Measurements from ENCODE around the gene ZBTB25. TPM values are rescaled to one million over a fixed set of nuclear protein-coding genes. Genes with fewer than 3 reads are reported as not detected.

Gene ZBTB25
- total and polyA plus RNA-seq, 4 donors: 13.3 to 18.2 (median 16.3) TPM

DNA sequence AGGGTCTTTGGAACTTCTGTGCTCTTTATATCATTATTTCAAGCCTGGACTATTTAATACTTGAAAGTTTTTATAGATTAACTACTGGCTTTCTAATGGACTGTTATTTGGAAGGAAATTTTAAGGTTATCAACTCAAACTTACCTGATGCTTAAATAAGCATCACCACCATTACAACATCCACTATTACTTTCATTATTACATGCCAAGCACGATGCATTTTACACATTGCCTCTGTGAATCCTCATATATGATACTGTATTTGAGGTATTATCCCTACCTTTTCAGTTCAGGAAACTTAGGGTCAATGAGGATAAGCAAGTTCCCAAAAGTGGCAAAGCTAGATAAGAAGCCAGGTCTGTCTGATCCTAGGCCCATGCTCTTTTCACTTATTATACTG lies 13.3 kb upstream of the ZBTB25 start:
- Histone ChIP-seq H3K36me3 (ENCODE audit: control insufficient read depth, insufficient read depth, low read length) (no peaks in the 10 kb centered on the region), H3K9me3 (ENCODE audit: control insufficient read depth, insufficient read depth, low read length) (no peaks in the 10 kb centered on the region), H3K27ac (ENCODE audit: low read depth, low read length) (no peak overlapping the region), H3K27me3 (ENCODE audit: control insufficient read depth, insufficient read depth, low read length) (no peaks in the 10 kb centered on the region), H3K4me3 (ENCODE audit: low read depth, low read length) (no peak overlapping the region), H3K4me1 (ENCODE audit: control insufficient read depth, insufficient read depth, low read length) (no peaks in the 10 kb centered on the region)
- DNase-seq (ENCODE audit: low read depth in 4 of 6, low spot score in 6 of 6): no peak
- WGBS (ENCODE audit: insufficient coverage): no CpG with 5 or more reads among the region's 1 CpG

DNA sequence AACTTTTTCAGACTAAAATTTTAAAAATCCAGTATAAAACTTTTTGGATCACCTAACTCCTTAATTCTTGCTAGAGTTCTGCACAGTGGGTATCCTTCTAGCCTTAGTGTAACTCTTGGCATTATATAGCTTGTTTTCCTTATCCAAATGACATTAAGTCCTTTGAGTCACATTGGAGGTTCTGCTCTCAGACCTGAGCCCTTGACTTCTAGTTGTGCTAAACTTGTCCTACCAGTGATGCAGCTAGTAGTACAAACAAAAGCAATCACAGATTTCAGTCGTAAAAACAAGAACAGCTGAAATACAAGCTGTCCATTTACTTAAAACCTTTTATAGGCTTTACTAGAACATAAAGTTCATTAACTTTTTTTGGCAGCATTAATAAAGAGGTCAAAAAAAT lies 11.4 kb upstream of the ZBTB25 start:
- 60% methylated on average over 1 of the region's 1 CpG for WGBS (ENCODE audit: insufficient coverage)
- Histone ChIP-seq H3K27me3 (ENCODE audit: control insufficient read depth, insufficient read depth, low read length) (no peaks in the 10 kb centered on the region), H3K4me1 (ENCODE audit: control insufficient read depth, insufficient read depth, low read length) (no peaks in the 10 kb centered on the region), H3K4me3 (ENCODE audit: low read depth, low read length) (no peak overlapping the region), H3K36me3 (ENCODE audit: control insufficient read depth, insufficient read depth, low read length) (no peaks in the 10 kb centered on the region), H3K9me3 (ENCODE audit: control insufficient read depth, insufficient read depth, low read length) (no peaks in the 10 kb centered on the region), H3K27ac (ENCODE audit: low read depth, low read length) (no peak overlapping the region)
- DNase-seq (ENCODE audit: low read depth in 4 of 6, low spot score in 6 of 6): no peak

DNA sequence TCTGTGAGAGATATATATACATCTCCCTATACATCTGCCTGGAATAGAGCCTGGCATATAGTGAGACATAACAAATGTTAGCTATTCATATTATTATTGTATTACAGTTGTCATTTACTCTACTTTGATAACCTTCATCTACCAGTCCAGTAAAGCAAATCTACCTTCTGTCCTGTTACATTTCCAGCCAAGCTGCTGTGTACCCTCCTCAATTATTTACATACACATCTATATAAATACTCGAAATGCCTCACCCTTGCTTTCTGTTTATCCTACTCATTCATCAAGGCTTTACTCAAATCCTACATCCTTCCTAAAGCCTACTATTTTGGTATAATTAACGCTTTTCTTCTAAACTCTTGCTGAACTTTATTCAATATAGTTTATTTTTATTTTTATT lies 9.6 kb upstream of the ZBTB25 start:
- H3K27me3 ChIP-seq (ENCODE audit: control insufficient read depth, insufficient read depth, low read length): no peaks in the 10 kb centered on the region
- H3K4me3 ChIP-seq (ENCODE audit: low read depth, low read length): no peak overlapping the region
- no peaks in the 10 kb centered on the region for H3K9me3 ChIP-seq (ENCODE audit: control insufficient read depth, insufficient read depth, low read length)
- 100% methylated on average over 1 of the region's 2 CpGs for WGBS (ENCODE audit: insufficient coverage)
- no peaks in the 10 kb centered on the region for H3K36me3 ChIP-seq (ENCODE audit: control insufficient read depth, insufficient read depth, low read length)
- no peaks in the 10 kb centered on the region for H3K4me1 ChIP-seq (ENCODE audit: control insufficient read depth, insufficient read depth, low read length)
- no peak for DNase-seq (ENCODE audit: low read depth in 4 of 6, low spot score in 6 of 6)
- no peak overlapping the region for H3K27ac ChIP-seq (ENCODE audit: low read depth, low read length)

DNA sequence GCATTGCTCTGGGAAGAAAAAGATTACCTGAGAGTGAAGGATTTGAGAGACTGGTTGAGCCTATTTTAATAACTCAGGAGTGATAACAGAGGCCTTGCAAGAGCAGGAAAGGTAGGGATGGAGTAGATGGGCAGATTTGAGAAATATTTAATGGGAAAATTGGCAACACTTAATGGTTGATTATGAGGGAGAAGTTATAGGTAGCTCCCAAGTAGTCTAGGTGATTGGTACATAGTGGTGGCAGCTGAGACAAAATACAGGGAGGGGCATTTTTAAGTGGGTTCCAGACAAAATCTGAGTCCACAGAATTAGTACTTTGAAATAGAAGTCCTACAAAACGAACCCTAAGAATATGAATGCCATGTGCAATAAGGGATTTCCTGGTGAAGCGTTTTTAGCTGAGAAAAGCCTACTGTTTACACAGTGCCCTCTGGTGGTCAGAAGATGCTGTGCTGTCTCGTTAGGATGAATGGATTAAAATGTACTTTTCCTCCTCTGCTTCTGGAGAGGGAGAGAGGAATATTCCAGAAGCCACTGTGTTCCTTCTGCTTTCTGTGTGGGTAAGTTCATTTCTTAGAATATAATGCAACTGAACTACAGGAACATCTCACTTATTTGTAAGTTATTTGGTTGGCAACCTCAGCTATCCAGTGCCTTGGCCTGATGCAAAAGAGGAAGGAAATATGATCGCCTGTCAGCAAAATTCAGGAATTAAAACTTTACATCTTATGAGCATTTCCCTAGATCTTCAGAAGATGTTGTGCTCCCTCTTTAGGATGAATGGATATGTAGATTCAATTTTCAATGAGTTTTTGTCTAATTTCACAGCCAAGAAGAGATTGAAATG lies 7.4 kb upstream of the ZBTB25 start:
- DNase-seq (ENCODE audit: low read depth in 4 of 6, low spot score in 6 of 6): peak; percentile 31 to 89 (median 54)
- H3K36me3 ChIP-seq (ENCODE audit: control insufficient read depth, insufficient read depth, low read length): no peaks in the 10 kb centered on the region
- H3K9me3 ChIP-seq (ENCODE audit: control insufficient read depth, insufficient read depth, low read length): no peaks in the 10 kb centered on the region
- no CpG with 5 or more reads among the region's 4 CpGs for WGBS (ENCODE audit: insufficient coverage)
- H3K4me3 ChIP-seq (ENCODE audit: low read depth, low read length): no peak overlapping the region
- peaks cover 4% of the 10 kb centered on the region for H3K4me1 ChIP-seq (ENCODE audit: control insufficient read depth, insufficient read depth, low read length)
- no peak overlapping the region for H3K27ac ChIP-seq (ENCODE audit: low read depth, low read length)
- H3K27me3 ChIP-seq (ENCODE audit: control insufficient read depth, insufficient read depth, low read length): no peaks in the 10 kb centered on the region

DNA sequence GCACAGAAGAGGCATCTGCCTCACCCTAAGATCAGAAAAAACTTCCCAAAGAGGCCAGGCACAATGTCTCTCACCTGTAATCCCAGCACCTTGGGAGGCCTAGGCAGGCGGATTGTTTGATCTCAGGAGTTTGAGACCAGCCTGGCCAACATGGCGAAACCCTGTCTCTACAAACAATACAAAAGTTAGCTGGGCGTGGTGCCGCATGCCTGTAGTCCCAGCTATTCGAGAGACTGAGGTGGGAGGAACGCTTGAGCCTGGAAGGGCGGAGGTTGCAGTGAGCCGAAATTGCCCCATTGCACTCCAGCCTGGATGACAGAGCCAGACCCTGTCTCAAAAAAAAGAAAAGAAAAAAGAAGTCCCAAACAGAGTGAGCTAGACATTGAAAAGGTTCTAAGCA lies 5.4 kb upstream of the ZBTB25 start:
- Histone ChIP-seq H3K36me3 (ENCODE audit: control insufficient read depth, insufficient read depth, low read length) (no peaks in the 10 kb centered on the region), H3K27ac (ENCODE audit: low read depth, low read length) (no peak overlapping the region), H3K4me3 (ENCODE audit: low read depth, low read length) (no peak overlapping the region), H3K9me3 (ENCODE audit: control insufficient read depth, insufficient read depth, low read length) (no peaks in the 10 kb centered on the region), H3K4me1 (ENCODE audit: control insufficient read depth, insufficient read depth, low read length) (peaks cover 5% of the 10 kb centered on the region), H3K27me3 (ENCODE audit: control insufficient read depth, insufficient read depth, low read length) (no peaks in the 10 kb centered on the region)
- 88% methylated on average over 7 of the region's 8 CpGs for WGBS (ENCODE audit: insufficient coverage)
- DNase-seq (ENCODE audit: low read depth in 4 of 6, low spot score in 6 of 6): no peak

DNA sequence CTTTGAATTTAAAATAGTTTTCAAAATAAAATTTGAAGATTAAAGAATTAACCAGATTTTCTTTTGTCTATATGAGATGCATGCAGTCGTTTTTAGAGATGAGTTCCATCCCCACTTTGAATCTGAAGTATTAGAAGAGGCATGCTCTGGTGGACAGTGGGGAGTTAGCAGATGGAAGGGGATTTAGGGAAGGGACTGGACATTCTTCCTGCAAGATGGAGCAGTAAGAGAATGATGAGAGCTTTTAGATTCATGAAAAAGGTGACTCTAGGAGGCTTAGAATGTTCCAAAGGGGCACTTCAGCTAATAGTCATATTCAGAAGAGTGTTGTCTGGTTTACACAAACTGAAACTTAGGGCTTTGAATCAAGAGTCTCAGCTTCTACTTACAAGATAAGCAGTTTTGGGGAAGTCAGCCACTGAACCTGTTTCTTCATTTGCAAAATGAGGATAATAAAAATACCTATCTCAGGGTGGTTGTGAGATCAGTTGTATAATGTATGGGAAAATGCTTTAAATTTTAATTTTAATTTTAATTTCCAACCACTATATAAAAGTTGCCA lies 4.7 kb upstream of the ZBTB25 start:
- H3K27me3 ChIP-seq (ENCODE audit: control insufficient read depth, insufficient read depth, low read length): no peaks in the 10 kb centered on the region
- H3K9me3 ChIP-seq (ENCODE audit: control insufficient read depth, insufficient read depth, low read length): no peaks in the 10 kb centered on the region
- no peak overlapping the region for H3K27ac ChIP-seq (ENCODE audit: low read depth, low read length)
- H3K4me3 ChIP-seq (ENCODE audit: low read depth, low read length): no peak overlapping the region
- H3K4me1 ChIP-seq (ENCODE audit: control insufficient read depth, insufficient read depth, low read length): peaks cover 5% of the 10 kb centered on the region
- WGBS (ENCODE audit: insufficient coverage): 86% methylated on average over 1 of the region's 1 CpG
- peaks cover under 1% of the 10 kb centered on the region for H3K36me3 ChIP-seq (ENCODE audit: control insufficient read depth, insufficient read depth, low read length)
- DNase-seq (ENCODE audit: low read depth in 4 of 6, low spot score in 6 of 6): no peak

DNA sequence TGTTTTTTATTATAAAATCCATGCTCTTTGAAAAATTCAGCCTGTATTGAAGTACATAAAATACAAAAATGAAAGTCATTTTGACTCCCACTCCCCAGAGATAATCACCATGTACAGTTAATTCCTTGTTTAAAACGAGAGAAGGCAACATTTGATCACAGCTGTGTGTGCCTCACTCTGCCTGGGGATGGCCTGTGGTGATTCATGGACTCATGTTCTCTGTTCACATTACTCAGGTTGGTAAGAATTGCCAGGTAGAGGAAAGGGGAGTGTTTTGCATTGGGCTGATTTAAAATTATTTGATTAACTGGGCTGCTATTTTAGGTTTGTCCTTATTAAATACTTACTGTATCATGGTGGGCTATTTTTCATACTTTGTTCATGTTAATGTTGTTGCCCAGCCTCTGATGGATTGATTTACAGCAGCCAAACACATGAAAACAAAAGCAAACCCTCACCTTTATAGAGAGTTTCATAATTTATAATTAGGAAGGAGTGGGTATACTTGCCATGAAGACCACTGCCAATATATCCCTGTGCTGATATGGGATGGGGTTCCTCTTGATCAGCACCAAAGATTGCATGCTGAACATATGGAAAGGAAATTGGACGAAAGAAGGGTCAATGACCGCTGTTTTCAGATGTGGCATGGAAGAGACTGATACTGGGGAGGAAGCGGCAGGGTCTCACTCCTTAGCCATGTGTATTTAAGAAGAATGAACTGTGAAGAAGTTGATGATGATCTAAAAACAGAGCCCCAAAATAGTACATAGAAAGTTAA lies 3.9 kb upstream of the ZBTB25 start:
- H3K9me3 ChIP-seq (ENCODE audit: control insufficient read depth, insufficient read depth, low read length): no peaks in the 10 kb centered on the region

DNA sequence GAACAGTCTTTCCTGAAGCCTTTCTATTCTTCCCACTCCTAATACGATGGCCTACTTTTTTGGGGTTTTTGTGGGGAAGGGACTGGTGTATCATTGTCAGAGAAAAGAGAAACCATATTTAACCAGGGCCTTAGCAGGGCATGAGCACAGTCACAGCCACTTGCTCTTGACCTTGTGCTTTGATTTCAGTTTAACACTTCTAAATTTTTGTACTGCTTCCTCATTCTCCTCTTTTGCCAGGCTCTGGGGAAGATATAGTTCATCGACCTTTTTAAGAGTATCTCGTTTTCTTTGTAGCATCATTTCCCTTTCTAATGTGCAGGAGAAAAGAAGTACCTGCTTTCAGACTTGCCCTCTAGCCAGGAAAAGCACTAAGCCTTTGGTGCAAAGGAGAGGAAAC lies 3.1 kb upstream of the ZBTB25 start:
- no CpG with 5 or more reads among the region's 3 CpGs for WGBS (ENCODE audit: insufficient coverage)
- Histone ChIP-seq H3K4me1 (ENCODE audit: control insufficient read depth, insufficient read depth, low read length) (peaks cover 10% of the 10 kb centered on the region), H3K36me3 (ENCODE audit: control insufficient read depth, insufficient read depth, low read length) (peaks cover 2% of the 10 kb centered on the region), H3K27ac (ENCODE audit: low read depth, low read length) (no peak overlapping the region), H3K9me3 (ENCODE audit: control insufficient read depth, insufficient read depth, low read length) (no peaks in the 10 kb centered on the region), H3K27me3 (ENCODE audit: control insufficient read depth, insufficient read depth, low read length) (no peaks in the 10 kb centered on the region), H3K4me3 (ENCODE audit: low read depth, low read length) (peak overlapping the region; percentile 2)
- no peak for DNase-seq (ENCODE audit: low read depth in 4 of 6, low spot score in 6 of 6)

More for the DNA sequence above, 3.9 kb upstream of the ZBTB25 start:
- Histone ChIP-seq H3K4me3 (ENCODE audit: low read depth, low read length) (no peak overlapping the region), H3K27ac (ENCODE audit: low read depth, low read length) (no peak overlapping the region), H3K27me3 (ENCODE audit: control insufficient read depth, insufficient read depth, low read length) (no peaks in the 10 kb centered on the region), H3K4me1 (ENCODE audit: control insufficient read depth, insufficient read depth, low read length) (peaks cover 6% of the 10 kb centered on the region), H3K36me3 (ENCODE audit: control insufficient read depth, insufficient read depth, low read length) (peaks cover 2% of the 10 kb centered on the region)
- DNase-seq (ENCODE audit: low read depth in 4 of 6, low spot score in 6 of 6): no peak
- 86% methylated on average over 2 of the region's 4 CpGs for WGBS (ENCODE audit: insufficient coverage)

DNA sequence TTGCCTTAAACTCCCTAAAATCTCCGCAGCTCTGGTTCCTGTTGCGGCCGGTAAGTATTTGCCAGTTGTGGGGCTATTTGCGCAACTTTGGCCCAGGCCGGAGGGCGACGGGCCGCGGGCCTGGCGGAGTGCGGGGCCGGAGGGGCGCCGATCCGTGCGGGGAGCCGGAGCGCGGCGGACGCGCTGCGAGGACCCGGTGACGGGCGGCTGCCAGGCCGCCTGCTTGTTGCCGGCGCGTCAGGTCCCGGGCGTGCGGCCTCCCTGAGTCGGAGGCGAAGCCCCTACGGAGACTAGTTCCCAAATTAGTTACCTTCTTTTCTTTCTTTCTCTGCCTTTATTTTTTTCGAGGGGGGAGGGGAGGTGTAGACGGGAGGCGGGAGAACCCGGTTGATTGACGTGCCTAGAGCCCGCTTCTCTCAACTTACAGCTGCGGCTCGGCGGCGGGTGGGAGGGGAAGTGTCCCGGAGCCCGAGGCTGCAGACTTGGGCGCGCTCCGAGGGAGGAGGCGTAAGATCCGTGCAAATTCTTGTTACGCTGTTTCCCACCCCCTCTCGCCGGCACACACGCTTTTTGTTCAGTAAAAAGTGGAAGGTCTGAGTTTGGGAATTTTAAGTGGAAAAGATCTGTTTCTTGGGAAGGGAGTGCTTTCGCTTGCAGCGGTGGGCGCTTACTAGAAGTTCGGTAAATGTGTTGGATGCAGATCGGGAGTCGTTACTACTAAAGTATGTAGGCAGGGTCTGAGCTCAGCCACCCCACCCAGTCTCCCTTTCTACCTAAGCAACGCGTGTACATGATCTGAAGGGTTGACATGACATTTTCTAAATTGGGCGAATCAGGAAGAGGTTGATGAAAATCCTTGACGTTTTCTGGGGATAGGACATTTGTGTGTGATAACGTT lies 1.5 kb upstream of the ZBTB25 start:
- under 1% methylated on average over 50 of the region's 68 CpGs for WGBS (ENCODE audit: insufficient coverage)
- H3K27ac ChIP-seq (ENCODE audit: low read depth, low read length): peak overlapping the region; percentile 99
- H3K4me1 ChIP-seq (ENCODE audit: control insufficient read depth, insufficient read depth, low read length): peaks cover 13% of the 10 kb centered on the region

More for the DNA sequence above, 1.5 kb upstream of the ZBTB25 start:
- Histone ChIP-seq H3K27me3 (ENCODE audit: control insufficient read depth, insufficient read depth, low read length) (no peaks in the 10 kb centered on the region), H3K36me3 (ENCODE audit: control insufficient read depth, insufficient read depth, low read length) (peaks cover 2% of the 10 kb centered on the region), H3K4me3 (ENCODE audit: low read depth, low read length) (peak overlapping the region; percentile 98), H3K9me3 (ENCODE audit: control insufficient read depth, insufficient read depth, low read length) (no peaks in the 10 kb centered on the region)
- DNase-seq (ENCODE audit: low read depth in 4 of 6, low spot score in 6 of 6): peak; percentile 61 to 95 (median 76)

All from spinal cord (tissue), 10 donors.